ENCODE measurements around the gene PRR5L.

The PRR5L gene

DNA sequence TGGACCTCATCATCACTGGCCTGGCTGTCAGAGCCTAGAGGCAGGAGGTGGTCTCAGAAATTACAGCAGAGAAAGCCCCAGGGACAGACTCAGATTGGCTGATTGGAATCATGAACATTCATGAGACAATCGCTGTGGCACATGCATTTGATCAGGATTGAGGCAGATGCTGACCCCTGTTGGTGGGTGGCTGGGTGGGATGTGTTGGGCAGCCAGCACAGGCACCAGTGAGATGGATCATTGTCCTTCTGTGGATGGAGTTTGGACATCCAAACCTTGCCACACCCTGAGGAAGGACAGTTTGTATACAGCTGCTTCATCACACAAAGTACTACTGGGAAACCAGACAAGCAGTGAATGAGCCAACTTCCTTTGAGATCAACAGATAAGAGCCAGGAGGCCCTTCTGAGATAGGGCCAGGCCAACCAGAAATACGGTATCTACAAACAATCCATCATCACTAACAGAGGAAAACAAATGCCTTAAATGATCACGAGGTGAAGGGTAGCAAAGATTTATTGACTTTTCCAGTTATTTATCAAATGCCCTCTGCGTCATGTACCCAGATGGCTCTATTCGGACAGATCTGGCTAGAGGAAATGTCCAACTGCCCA is 24.2 kb upstream of the PRR5L start:
- Histone ChIP-seq H3K27ac (replicated peaks; ENCODE audit: low read length) (no peak overlapping the region), H3K27me3 (ENCODE audit: control insufficient read depth in 3 of 3, insufficient read depth in 3 of 3, low read depth in 1 of 3, low read length in 3 of 3) (no peaks in the 10 kb centered on the region), H2AFZ (ENCODE audit: low read length) (no peak overlapping the region), H3K4ac (ENCODE audit: low read length) (no peak overlapping the region), H4K91ac (ENCODE audit: low read depth, low read length, poor library complexity) (no peak overlapping the region), H3K9me3 (replicated peaks in 1 of 2; ENCODE audit: control insufficient read depth in 2 of 2, insufficient read depth in 1 of 2, low read depth in 1 of 2, low read length in 2 of 2) (peaks cover 0 to 33% of the 10 kb centered on the region in 2 donors), H2AK5ac (ENCODE audit: low read depth, low read length) (no peak overlapping the region), H3K4me2 (ENCODE audit: insufficient read depth, low read length, poor library complexity, severe bottlenecking) (no peak overlapping the region), H2BK120ac (ENCODE audit: low read depth, low read length) (no peak overlapping the region), H3K14ac (ENCODE audit: low read length) (no peak overlapping the region), H3K23ac (ENCODE audit: low read depth, low read length, poor library complexity) (no peak overlapping the region), H3K79me1 (ENCODE audit: low read depth, low read length) (no peaks in the 10 kb centered on the region), H2BK5ac (ENCODE audit: low read length) (no peak overlapping the region), H3K4me1 (ENCODE audit: control insufficient read depth in 2 of 2, insufficient read depth in 1 of 2, low read depth in 1 of 2, low read length in 2 of 2) (peaks cover 2 to 5% of the 10 kb centered on the region in 2 donors), H2BK15ac (ENCODE audit: low read length) (no peak overlapping the region), H3K4me3 (ENCODE audit: low read length in 2 of 2) (no peak overlapping the region), H3K36me3 (replicated peaks in 1 of 2; ENCODE audit: control insufficient read depth in 2 of 2, insufficient read depth in 2 of 2, low read length in 2 of 2) (peaks cover 0 to 50% of the 10 kb centered on the region in 2 donors), H3K9ac (ENCODE audit: low read depth, low read length, poor library complexity) (no peak overlapping the region), H4K8ac (ENCODE audit: low read depth, low read length) (peak overlapping the region; percentile 52), H3K18ac (ENCODE audit: low read length) (no peak overlapping the region), H2BK12ac (ENCODE audit: low read length) (no peak overlapping the region)
- no peak for DNase-seq (ENCODE audit: low spot score)
- WGBS, 2 donors (ENCODE audit: extremely low coverage in 2 of 2, insufficient read length in 2 of 2, insufficient replicate concordance in 1 of 2), result no CpG with 5 or more reads among the region's 5 CpGs

DNA sequence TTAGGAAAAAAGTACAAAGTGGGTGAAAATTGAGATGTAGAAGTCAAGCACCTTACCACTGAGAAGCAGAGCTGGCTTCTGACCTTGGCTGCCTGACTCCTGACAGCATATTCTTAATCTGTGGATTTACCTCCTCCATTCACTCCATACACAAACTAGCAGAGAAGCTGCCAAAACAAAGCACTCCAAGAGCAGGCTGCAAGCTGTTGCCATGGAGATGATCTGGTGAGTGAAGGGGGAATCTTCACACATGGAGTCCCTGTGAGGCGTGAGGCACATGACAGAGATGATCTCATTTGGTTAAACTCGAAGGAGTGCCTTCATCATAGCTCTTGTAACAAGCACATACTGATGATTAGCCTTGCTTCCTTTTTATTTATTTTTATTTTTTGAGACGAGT is 23.0 kb upstream of the PRR5L start:
- Histone ChIP-seq H4K91ac (ENCODE audit: low read depth, low read length, poor library complexity) (no peak overlapping the region), H2AK5ac (ENCODE audit: low read depth, low read length) (no peak overlapping the region), H3K27me3 (ENCODE audit: control insufficient read depth in 3 of 3, insufficient read depth in 3 of 3, low read depth in 1 of 3, low read length in 3 of 3) (no peaks in the 10 kb centered on the region), H3K4ac (ENCODE audit: low read length) (no peak overlapping the region), H2AFZ (ENCODE audit: low read length) (no peak overlapping the region), H3K4me2 (ENCODE audit: insufficient read depth, low read length, poor library complexity, severe bottlenecking) (no peak overlapping the region), H3K4me1 (ENCODE audit: control insufficient read depth in 2 of 2, insufficient read depth in 1 of 2, low read depth in 1 of 2, low read length in 2 of 2) (peaks cover 2 to 10% of the 10 kb centered on the region in 2 donors), H3K9me3 (replicated peaks in 1 of 2; ENCODE audit: control insufficient read depth in 2 of 2, insufficient read depth in 1 of 2, low read depth in 1 of 2, low read length in 2 of 2) (peaks cover 0 to 33% of the 10 kb centered on the region in 2 donors), H2BK120ac (ENCODE audit: low read depth, low read length) (no peak overlapping the region), H3K18ac (ENCODE audit: low read length) (no peak overlapping the region), H2BK12ac (ENCODE audit: low read length) (no peak overlapping the region), H4K8ac (ENCODE audit: low read depth, low read length) (no peak overlapping the region), H3K14ac (ENCODE audit: low read length) (no peak overlapping the region), H2BK5ac (ENCODE audit: low read length) (no peak overlapping the region), H3K9ac (ENCODE audit: low read depth, low read length, poor library complexity) (no peak overlapping the region), H3K36me3 (replicated peaks in 1 of 2; ENCODE audit: control insufficient read depth in 2 of 2, insufficient read depth in 2 of 2, low read length in 2 of 2) (peaks cover 0 to 54% of the 10 kb centered on the region in 2 donors), H3K4me3 (ENCODE audit: low read length in 2 of 2) (no peak overlapping the region), H2BK15ac (ENCODE audit: low read length) (no peak overlapping the region), H3K23ac (ENCODE audit: low read depth, low read length, poor library complexity) (no peak overlapping the region), H3K79me1 (ENCODE audit: low read depth, low read length) (no peaks in the 10 kb centered on the region), H3K27ac (replicated peaks; ENCODE audit: low read length) (no peak overlapping the region)
- WGBS, 2 donors (ENCODE audit: extremely low coverage in 2 of 2, insufficient read length in 2 of 2, insufficient replicate concordance in 1 of 2), result no CpG with 5 or more reads among the region's 3 CpGs
- DNase-seq (ENCODE audit: low spot score), result no peak

DNA sequence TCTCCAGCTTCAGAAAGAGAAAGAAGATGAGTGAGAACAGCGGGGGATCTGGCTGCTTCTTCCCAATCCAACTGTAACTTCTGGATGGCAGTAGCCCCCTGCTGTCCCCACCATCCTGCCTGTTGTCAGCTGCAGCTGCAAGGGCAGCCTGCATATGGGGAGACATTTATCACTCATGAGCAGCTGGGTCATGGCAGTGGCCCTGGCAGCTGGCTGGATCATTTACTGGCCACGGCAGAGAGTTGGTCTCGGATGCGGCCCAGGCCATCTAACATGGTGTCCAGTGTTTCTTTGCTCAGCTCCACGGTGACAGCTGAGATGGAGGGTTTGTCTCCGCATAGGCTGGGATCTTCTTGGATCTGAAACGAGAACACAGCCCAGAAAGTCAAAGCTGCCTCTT is 21.7 kb upstream of the PRR5L start:
- Histone ChIP-seq H3K9ac (ENCODE audit: low read depth, low read length, poor library complexity) (peak overlapping the region; percentile 24), H2BK12ac (ENCODE audit: low read length) (no peak overlapping the region), H3K27me3 (ENCODE audit: control insufficient read depth in 3 of 3, insufficient read depth in 3 of 3, low read depth in 1 of 3, low read length in 3 of 3) (no peaks in the 10 kb centered on the region), H3K18ac (ENCODE audit: low read length) (no peak overlapping the region), H2BK5ac (ENCODE audit: low read length) (peak overlapping the region; percentile 43), H3K9me3 (replicated peaks in 1 of 2; ENCODE audit: control insufficient read depth in 2 of 2, insufficient read depth in 1 of 2, low read depth in 1 of 2, low read length in 2 of 2) (peaks cover 0 to 33% of the 10 kb centered on the region in 2 donors), H2AK5ac (ENCODE audit: low read depth, low read length) (no peak overlapping the region), H3K4ac (ENCODE audit: low read length) (no peak overlapping the region), H3K27ac (replicated peaks; ENCODE audit: low read length) (no peak overlapping the region), H3K23ac (ENCODE audit: low read depth, low read length, poor library complexity) (peak overlapping the region; percentile 66), H2BK120ac (ENCODE audit: low read depth, low read length) (no peak overlapping the region), H3K79me1 (ENCODE audit: low read depth, low read length) (no peaks in the 10 kb centered on the region), H3K4me2 (ENCODE audit: insufficient read depth, low read length, poor library complexity, severe bottlenecking) (no peak overlapping the region), H3K14ac (ENCODE audit: low read length) (no peak overlapping the region), H3K36me3 (replicated peaks in 1 of 2; ENCODE audit: control insufficient read depth in 2 of 2, insufficient read depth in 2 of 2, low read length in 2 of 2) (peaks cover 0 to 54% of the 10 kb centered on the region in 2 donors), H4K91ac (ENCODE audit: low read depth, low read length, poor library complexity) (no peak overlapping the region), H3K4me1 (ENCODE audit: control insufficient read depth in 2 of 2, insufficient read depth in 1 of 2, low read depth in 1 of 2, low read length in 2 of 2) (peaks cover 11 to 21% of the 10 kb centered on the region in 2 donors), H3K4me3 (ENCODE audit: low read length in 2 of 2) (no peak overlapping the region), H2BK15ac (ENCODE audit: low read length) (no peak overlapping the region), H4K8ac (ENCODE audit: low read depth, low read length) (no peak overlapping the region), H2AFZ (ENCODE audit: low read length) (no peak overlapping the region)
- DNase-seq (ENCODE audit: low spot score), result no peak
- no CpG with 5 or more reads among the region's 7 CpGs for WGBS, 2 donors (ENCODE audit: extremely low coverage in 2 of 2, insufficient read length in 2 of 2, insufficient replicate concordance in 1 of 2)

DNA sequence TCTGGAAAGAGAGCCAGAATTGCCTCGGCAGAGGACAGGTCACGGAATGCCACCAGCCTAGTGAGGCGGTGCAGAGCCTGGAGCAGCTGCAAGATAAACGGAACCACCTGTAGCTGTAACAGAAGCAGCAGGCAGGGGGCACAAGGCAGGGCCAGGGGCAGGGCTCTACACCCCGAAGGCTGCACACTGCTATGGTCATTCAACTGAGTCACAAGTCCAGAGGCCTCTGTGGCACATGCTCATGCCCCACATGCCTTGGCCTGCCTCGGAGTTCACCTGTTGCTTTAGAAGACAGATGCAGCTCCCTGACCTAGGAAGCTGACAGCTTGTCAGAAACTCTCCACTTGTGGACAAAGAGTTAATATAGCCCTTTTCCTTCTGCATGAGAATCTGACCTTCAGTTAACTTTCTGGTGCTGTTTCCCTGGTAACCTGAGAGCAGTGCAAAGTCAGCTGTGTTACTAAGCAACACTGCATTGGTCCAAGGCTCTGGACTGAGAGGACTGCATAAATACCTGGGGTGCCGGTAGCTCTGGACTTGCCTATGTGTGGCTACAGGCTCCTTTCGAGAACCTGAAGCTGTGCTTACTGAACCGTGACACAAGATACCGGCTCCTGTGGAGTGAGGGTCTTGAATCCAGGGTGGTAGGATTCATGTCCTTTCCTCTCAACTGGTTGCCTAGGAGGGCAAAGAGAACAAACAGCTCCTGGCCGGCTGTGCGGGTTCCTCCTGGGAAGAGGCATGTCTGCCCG is 17.4 kb upstream of the PRR5L start:
- no peak overlapping the region for H2AK5ac ChIP-seq (ENCODE audit: low read depth, low read length)
- H3K27ac ChIP-seq (replicated peaks; ENCODE audit: low read length), result no peak overlapping the region
- peaks cover 2 to 23% of the 10 kb centered on the region in 2 donors for H3K36me3 ChIP-seq (replicated peaks in 1 of 2; ENCODE audit: control insufficient read depth in 2 of 2, insufficient read depth in 2 of 2, low read length in 2 of 2)
- H3K27me3 ChIP-seq (ENCODE audit: control insufficient read depth in 3 of 3, insufficient read depth in 3 of 3, low read depth in 1 of 3, low read length in 3 of 3), result no peaks in the 10 kb centered on the region
- peaks cover 1% of the 10 kb centered on the region for H3K79me1 ChIP-seq (ENCODE audit: low read depth, low read length)
- no peak for DNase-seq (ENCODE audit: low spot score)
- H4K8ac ChIP-seq (ENCODE audit: low read depth, low read length), result no peak overlapping the region
- no peak overlapping the region for H2BK120ac ChIP-seq (ENCODE audit: low read depth, low read length)
- WGBS, 2 donors (ENCODE audit: extremely low coverage in 2 of 2, insufficient read length in 2 of 2, insufficient replicate concordance in 1 of 2), result no CpG with 5 or more reads among the region's 13 CpGs
- H2AFZ ChIP-seq (ENCODE audit: low read length), result no peak overlapping the region
- H3K23ac ChIP-seq (ENCODE audit: low read depth, low read length, poor library complexity), result no peak overlapping the region
- no peak overlapping the region for H3K14ac ChIP-seq (ENCODE audit: low read length)
- H3K4me1 ChIP-seq (ENCODE audit: control insufficient read depth in 2 of 2, insufficient read depth in 1 of 2, low read depth in 1 of 2, low read length in 2 of 2), result peaks cover 9 to 33% of the 10 kb centered on the region in 2 donors
- no peak overlapping the region for H3K4me3 ChIP-seq (ENCODE audit: low read length in 2 of 2)
- H2BK5ac ChIP-seq (ENCODE audit: low read length), result no peak overlapping the region
- H3K9ac ChIP-seq (ENCODE audit: low read depth, low read length, poor library complexity), result peak overlapping the region; percentile 7
- H2BK15ac ChIP-seq (ENCODE audit: low read length), result no peak overlapping the region
- no peak overlapping the region for H3K4ac ChIP-seq (ENCODE audit: low read length)
- H4K91ac ChIP-seq (ENCODE audit: low read depth, low read length, poor library complexity), result no peak overlapping the region
- no peak overlapping the region for H2BK12ac ChIP-seq (ENCODE audit: low read length)
- no peak overlapping the region for H3K4me2 ChIP-seq (ENCODE audit: insufficient read depth, low read length, poor library complexity, severe bottlenecking)
- peaks cover 1 to 28% of the 10 kb centered on the region in 2 donors for H3K9me3 ChIP-seq (replicated peaks in 1 of 2; ENCODE audit: control insufficient read depth in 2 of 2, insufficient read depth in 1 of 2, low read depth in 1 of 2, low read length in 2 of 2)
- no peak overlapping the region for H3K18ac ChIP-seq (ENCODE audit: low read length)
